ENCODE data around the gene HMGN1.
A peak's percentile ranks its signal among the peaks of the same experiment; 100 is the strongest.

The HMGN1 gene

DNA sequence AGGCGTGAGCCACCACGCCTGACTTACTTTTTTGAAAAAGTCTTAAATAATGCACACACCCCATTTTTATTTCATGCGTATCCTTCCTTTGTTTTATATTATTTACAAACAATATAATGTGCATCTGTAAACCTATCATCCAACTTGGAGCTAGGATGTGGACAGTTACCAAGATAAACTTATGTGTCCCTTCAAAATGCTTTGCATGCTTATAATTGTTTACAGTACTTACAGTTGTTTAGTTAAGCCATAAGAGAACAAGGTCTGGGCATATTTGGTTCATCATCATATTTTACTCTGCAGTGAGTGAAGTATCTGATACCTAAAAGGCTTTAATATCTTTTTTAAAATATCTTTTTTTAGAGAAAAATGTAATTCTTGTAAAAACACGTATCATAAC, 16.1 kb upstream of the HMGN1 start:
- no peaks in the 10 kb centered on the region for H3K27me3 ChIP-seq (ENCODE audit: low read depth, low read length)
- H3K27ac ChIP-seq (ENCODE audit: low read length), result no peak overlapping the region
- no peaks in the 10 kb centered on the region for H3K36me3 ChIP-seq (ENCODE audit: control insufficient read depth in 1 of 2, insufficient read depth in 2 of 2, low read length in 2 of 2)
- H3K4me3 ChIP-seq (ENCODE audit: low read depth in 1 of 2, low read length in 2 of 2), result no peak overlapping the region
- H3K4me1 ChIP-seq (ENCODE audit: control insufficient read depth in 1 of 2, insufficient read depth in 2 of 2, low read length in 2 of 2), result peaks cover 0 to 7% of the 10 kb centered on the region in 2 donors
- no peaks in the 10 kb centered on the region for H3K9me3 ChIP-seq (ENCODE audit: control insufficient read depth in 1 of 2, low read length in 2 of 2)

DNA sequence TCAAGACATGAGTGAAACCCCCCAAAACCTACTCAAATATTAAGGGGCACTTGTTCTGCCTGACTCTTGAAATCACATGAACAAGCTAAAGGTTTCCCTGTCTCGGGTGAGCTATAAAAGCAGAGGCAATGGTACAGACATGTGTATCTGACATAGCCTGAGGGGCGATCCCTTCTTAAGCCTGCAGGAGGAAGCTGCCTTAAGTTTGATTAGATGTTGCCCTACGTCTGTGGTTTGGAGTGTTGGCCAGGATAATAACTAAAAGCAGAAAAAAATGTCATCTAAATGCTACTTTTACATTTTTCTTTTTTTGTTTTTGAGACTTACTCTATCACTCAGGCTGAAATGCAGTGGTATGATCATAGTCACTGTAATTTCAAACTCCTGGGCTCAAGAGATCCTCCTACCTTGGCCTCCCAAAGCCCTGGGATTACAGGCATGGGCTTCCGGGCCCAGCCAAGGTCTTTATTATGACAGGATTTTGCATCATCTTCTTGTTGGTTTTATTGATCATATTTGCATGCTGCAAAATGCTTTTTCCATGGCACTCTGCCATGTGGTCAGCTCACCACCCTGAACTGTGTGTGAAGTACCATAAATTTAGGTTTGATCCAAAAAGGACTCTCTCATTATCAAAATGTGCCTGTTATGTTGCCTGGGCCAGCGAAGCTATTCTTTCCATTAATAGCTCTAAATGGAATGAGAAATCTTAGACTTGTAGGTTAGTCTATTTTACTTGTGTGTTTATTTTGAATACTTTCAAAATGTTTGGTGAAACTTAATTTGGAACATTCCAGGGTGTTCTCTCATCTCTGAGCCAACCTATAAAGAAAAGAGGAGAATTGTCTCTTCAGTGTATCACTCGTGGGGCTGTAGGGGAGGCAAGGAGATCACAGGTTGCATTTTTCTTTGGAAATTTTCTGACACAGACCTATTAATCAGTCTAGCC, 15.0 kb upstream of the HMGN1 start:
- H3K27ac ChIP-seq (ENCODE audit: low read length), result no peak overlapping the region

DNA sequence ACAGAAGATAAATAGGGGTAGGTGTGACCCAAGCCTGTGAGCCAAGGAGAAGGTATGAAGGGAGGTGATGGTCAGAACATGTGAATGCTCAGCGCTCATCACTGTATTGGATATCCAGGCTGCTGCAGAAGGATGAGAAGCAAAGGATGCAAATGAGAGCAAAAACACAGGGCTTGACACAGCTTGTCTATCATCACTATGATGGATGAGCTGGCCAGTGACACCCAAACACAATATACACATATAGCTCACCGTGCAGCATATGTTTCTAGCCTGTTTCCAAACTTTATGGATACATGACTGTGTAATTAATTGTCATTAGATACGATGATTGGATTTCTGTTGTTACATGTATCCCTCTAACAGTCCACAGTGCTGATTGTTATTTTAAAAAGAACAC, 13.8 kb upstream of the HMGN1 start:
- no peaks in the 10 kb centered on the region for H3K27me3 ChIP-seq (ENCODE audit: low read depth, low read length)
- H3K36me3 ChIP-seq (ENCODE audit: control insufficient read depth in 1 of 2, insufficient read depth in 2 of 2, low read length in 2 of 2), result no peaks in the 10 kb centered on the region
- H3K27ac ChIP-seq (ENCODE audit: low read length), result no peak overlapping the region
- peaks cover 0 to 7% of the 10 kb centered on the region in 2 donors for H3K4me1 ChIP-seq (ENCODE audit: control insufficient read depth in 1 of 2, insufficient read depth in 2 of 2, low read length in 2 of 2)
- no peaks in the 10 kb centered on the region for H3K9me3 ChIP-seq (ENCODE audit: control insufficient read depth in 1 of 2, low read length in 2 of 2)
- no peak overlapping the region for H3K4me3 ChIP-seq (ENCODE audit: low read depth in 1 of 2, low read length in 2 of 2)

More for the DNA sequence above, 15.0 kb upstream of the HMGN1 start:
- H3K27me3 ChIP-seq (ENCODE audit: low read depth, low read length), result no peaks in the 10 kb centered on the region
- no peaks in the 10 kb centered on the region for H3K9me3 ChIP-seq (ENCODE audit: control insufficient read depth in 1 of 2, low read length in 2 of 2)
- H3K4me1 ChIP-seq (ENCODE audit: control insufficient read depth in 1 of 2, insufficient read depth in 2 of 2, low read length in 2 of 2), result peaks cover 0 to 7% of the 10 kb centered on the region in 2 donors
- no peak overlapping the region for H3K4me3 ChIP-seq (ENCODE audit: low read depth in 1 of 2, low read length in 2 of 2)
- H3K36me3 ChIP-seq (ENCODE audit: control insufficient read depth in 1 of 2, insufficient read depth in 2 of 2, low read length in 2 of 2), result no peaks in the 10 kb centered on the region

DNA sequence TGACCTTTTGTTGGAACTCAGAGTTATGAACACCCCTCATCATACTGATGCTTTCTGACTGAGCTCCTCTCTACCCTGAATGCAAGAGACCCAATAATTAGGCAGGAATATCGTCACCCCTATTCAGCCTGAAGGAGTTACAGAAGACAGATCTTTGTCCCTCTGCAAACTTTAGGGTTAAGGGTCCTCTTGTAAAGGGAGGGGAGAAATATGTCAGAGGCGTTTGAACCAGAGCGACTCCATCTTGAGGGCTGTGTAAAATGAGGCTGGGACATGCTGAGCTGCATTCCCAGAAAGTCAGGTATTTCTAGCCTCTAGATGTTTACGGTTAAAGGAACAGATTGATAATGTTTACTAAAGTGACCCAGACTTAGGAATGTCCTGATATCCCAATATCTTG, 10.5 kb upstream of the HMGN1 start:
- H3K36me3 ChIP-seq (ENCODE audit: control insufficient read depth in 1 of 2, insufficient read depth in 2 of 2, low read length in 2 of 2), result no peaks in the 10 kb centered on the region
- H3K9me3 ChIP-seq (ENCODE audit: control insufficient read depth in 1 of 2, low read length in 2 of 2), result no peaks in the 10 kb centered on the region
- peaks cover 0 to 5% of the 10 kb centered on the region in 2 donors for H3K4me1 ChIP-seq (ENCODE audit: control insufficient read depth in 1 of 2, insufficient read depth in 2 of 2, low read length in 2 of 2)
- H3K27ac ChIP-seq (ENCODE audit: low read length), result no peak overlapping the region
- H3K4me3 ChIP-seq (ENCODE audit: low read depth in 1 of 2, low read length in 2 of 2), result no peak overlapping the region
- H3K27me3 ChIP-seq (ENCODE audit: low read depth, low read length), result no peaks in the 10 kb centered on the region

DNA sequence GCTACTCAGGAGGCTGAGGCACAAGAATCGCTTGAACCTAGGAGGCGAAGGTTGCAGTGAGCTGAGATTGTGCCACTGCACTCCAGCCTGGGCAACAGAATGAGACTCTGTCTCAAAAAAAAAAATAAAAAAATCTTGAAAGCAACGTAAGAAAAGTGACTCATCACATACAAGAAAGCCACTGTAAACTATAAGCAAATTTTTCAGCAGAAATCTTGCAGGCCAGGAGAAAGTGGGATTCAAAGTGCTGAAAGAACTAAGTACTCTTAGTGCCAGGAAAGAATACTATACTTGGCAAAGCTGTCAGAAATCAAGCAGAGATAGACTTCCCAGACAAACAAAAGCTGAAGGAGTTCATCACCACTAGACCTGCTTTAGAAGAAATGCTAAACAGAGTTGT, 4.4 kb upstream of the HMGN1 start:
- Histone ChIP-seq H3K27ac (ENCODE audit: low read length) (no peak overlapping the region), H3K27me3 (ENCODE audit: low read depth, low read length) (no peaks in the 10 kb centered on the region), H3K36me3 (ENCODE audit: control insufficient read depth in 1 of 2, insufficient read depth in 2 of 2, low read length in 2 of 2) (no peaks in the 10 kb centered on the region), H3K4me3 (ENCODE audit: low read depth in 1 of 2, low read length in 2 of 2) (no peak overlapping the region), H3K4me1 (ENCODE audit: control insufficient read depth in 1 of 2, insufficient read depth in 2 of 2, low read length in 2 of 2) (peaks cover 0 to 9% of the 10 kb centered on the region in 2 donors), H3K9me3 (ENCODE audit: control insufficient read depth in 1 of 2, low read length in 2 of 2) (no peaks in the 10 kb centered on the region)

DNA sequence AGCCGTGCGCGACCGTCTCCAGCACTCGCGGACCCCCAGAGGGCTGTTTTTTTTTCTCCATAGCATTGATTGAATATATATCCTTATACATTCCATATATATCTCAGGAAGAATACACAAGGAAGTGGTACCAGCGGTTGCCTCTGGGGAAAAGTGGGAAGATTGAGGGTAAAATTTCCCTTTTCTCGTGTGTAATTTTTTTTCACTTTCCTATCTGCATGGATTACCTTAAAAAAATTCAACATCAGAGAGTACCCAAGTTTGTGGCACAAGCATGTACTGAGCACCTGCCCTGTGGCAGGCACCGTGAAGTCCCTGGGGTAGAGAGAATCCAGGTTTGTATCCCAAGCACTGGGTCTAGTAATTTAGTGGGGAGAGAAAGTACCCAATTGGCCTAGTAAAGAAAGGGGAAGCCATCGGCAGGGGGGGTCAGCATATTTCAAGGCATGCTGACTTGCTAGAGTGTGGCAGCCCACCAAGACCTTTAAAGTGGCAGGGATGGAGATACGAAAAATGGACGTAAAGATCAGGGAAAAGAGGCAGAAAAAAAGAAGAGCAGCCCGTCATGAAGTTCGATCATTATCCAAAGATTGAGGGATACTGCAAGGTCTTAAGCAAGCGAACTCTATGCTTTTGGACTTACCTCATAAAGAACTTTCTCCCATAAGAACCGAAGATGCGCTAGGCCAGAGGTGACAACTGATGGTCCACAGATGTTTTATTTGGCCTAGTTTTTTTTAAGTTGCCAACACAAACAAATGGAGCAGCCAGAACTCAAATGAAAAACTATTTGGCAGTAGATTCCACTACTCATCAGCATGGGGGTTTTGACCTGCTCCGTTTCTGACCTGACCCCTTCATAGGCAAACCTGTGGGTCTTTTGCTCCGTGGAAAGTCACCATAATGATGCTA, 1.5 kb upstream of the HMGN1 start:
- Histone ChIP-seq H3K9me3 (ENCODE audit: control insufficient read depth in 1 of 2, low read length in 2 of 2) (no peaks in the 10 kb centered on the region), H3K4me3 (ENCODE audit: low read depth in 1 of 2, low read length in 2 of 2) (peak overlapping the region; percentile 74 to 86), H3K27me3 (ENCODE audit: low read depth, low read length) (no peaks in the 10 kb centered on the region), H3K27ac (ENCODE audit: low read length) (peak overlapping the region; percentile 84), H3K4me1 (ENCODE audit: control insufficient read depth in 1 of 2, insufficient read depth in 2 of 2, low read length in 2 of 2) (peaks cover 8 to 27% of the 10 kb centered on the region in 2 donors), H3K36me3 (ENCODE audit: control insufficient read depth in 1 of 2, insufficient read depth in 2 of 2, low read length in 2 of 2) (no peaks in the 10 kb centered on the region)

DNA sequence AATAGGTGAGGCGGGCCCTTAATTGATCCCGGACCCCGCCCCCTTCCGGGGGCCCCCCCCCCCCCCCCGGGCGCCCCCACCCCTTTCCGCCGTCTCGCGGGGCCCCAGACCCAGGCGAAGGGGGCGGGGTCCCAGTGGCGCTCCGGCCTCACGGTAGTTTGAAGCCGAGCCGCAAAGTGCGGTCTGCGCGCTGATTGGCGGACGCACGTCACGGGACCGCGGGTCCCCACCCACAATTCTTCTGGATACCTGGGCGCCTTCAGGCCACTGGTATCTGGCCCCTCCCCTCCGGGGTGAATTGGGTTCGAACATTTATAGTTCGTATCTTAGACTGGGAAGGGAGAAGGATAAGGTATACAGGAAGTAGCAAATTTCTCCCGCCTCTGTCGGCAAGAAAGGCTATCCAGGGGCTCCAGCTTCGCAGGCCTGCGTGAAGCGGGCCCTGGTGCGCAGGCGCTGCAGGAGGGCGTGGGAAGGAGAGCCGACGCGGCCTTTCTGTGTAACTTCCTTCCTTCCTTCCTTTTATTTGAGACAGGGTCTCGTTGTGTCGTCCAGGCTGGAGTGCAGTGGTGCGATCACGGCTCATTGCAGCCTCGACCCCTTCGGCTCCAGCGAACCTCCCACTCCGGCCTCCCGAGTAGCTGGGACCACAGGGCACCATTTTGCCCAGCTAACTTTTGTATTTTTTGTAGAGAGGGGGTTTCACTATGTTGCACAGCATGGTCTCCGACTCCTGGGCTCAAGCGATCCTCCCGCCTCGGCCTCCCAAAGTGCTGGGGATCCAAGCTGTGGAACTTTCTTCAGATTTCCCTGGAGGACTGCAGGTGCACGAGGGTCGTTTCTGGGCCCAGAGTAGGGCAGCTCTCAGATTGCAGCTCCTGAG, 564 bp upstream of the HMGN1 start:
- Histone ChIP-seq H3K9me3 (ENCODE audit: control insufficient read depth in 1 of 2, low read length in 2 of 2) (no peaks in the 10 kb centered on the region), H3K27me3 (ENCODE audit: low read depth, low read length) (no peaks in the 10 kb centered on the region), H3K4me3 (ENCODE audit: low read depth in 1 of 2, low read length in 2 of 2) (peak overlapping the region; percentile 74 to 86), H3K4me1 (ENCODE audit: control insufficient read depth in 1 of 2, insufficient read depth in 2 of 2, low read length in 2 of 2) (peaks cover 8 to 27% of the 10 kb centered on the region in 2 donors), H3K27ac (ENCODE audit: low read length) (peak overlapping the region; percentile 84), H3K36me3 (ENCODE audit: control insufficient read depth in 1 of 2, insufficient read depth in 2 of 2, low read length in 2 of 2) (no peaks in the 10 kb centered on the region)

DNA sequence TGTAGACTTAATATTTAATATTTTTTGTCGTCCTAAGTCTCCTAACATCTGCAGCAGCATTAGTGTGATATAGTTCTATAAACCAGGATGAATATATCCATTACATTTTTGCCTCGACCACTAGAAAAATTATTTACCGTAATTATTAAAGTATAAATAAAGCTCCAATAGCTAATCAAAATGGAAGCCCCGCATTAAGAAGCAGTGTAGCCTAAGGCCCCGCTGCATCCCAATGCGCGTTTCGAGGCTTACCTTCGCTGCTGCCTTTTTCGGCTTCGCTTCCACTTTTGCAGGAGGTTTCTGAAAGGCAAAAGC, 891 bp downstream of the HMGN1 start:
- H3K27me3 ChIP-seq (ENCODE audit: low read depth, low read length), result no peaks in the 10 kb centered on the region
- H3K9me3 ChIP-seq (ENCODE audit: control insufficient read depth in 1 of 2, low read length in 2 of 2), result no peaks in the 10 kb centered on the region
- H3K27ac ChIP-seq (ENCODE audit: low read length), result peak overlapping the region; percentile 85
- peaks cover 9 to 10% of the 10 kb centered on the region in 2 donors for H3K36me3 ChIP-seq (ENCODE audit: control insufficient read depth in 1 of 2, insufficient read depth in 2 of 2, low read length in 2 of 2)
- H3K4me3 ChIP-seq (ENCODE audit: low read depth in 1 of 2, low read length in 2 of 2), result peak overlapping the region; percentile 87 to 90
- H3K4me1 ChIP-seq (ENCODE audit: control insufficient read depth in 1 of 2, insufficient read depth in 2 of 2, low read length in 2 of 2), result peaks cover 8 to 27% of the 10 kb centered on the region in 2 donors

DNA sequence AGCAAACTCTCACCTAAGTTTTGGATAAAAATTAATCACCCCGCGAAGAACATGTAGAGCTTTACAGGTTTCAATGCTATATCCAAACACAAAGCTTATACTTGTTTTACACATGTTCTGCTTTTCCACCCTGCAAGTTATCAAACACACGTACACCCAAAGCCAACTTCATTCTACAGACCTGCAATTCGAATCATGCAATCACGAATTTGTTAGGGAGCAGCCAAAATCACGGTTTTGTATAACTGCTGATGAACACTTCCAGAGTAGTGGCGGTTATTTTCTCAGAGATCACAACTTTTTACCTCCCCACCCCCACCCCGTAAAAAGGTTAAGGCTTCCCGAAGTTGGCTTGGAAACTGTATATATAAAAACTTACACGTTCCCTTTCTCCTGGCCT, 1.4 kb downstream of the HMGN1 start:
- Histone ChIP-seq H3K9me3 (ENCODE audit: control insufficient read depth in 1 of 2, low read length in 2 of 2) (no peaks in the 10 kb centered on the region), H3K27ac (ENCODE audit: low read length) (peak overlapping the region; percentile 85), H3K36me3 (ENCODE audit: control insufficient read depth in 1 of 2, insufficient read depth in 2 of 2, low read length in 2 of 2) (peaks cover 11 to 12% of the 10 kb centered on the region in 2 donors), H3K27me3 (ENCODE audit: low read depth, low read length) (no peaks in the 10 kb centered on the region), H3K4me3 (ENCODE audit: low read depth in 1 of 2, low read length in 2 of 2) (peak overlapping the region; percentile 87 to 90), H3K4me1 (ENCODE audit: control insufficient read depth in 1 of 2, insufficient read depth in 2 of 2, low read length in 2 of 2) (peaks cover 8 to 27% of the 10 kb centered on the region in 2 donors)

DNA sequence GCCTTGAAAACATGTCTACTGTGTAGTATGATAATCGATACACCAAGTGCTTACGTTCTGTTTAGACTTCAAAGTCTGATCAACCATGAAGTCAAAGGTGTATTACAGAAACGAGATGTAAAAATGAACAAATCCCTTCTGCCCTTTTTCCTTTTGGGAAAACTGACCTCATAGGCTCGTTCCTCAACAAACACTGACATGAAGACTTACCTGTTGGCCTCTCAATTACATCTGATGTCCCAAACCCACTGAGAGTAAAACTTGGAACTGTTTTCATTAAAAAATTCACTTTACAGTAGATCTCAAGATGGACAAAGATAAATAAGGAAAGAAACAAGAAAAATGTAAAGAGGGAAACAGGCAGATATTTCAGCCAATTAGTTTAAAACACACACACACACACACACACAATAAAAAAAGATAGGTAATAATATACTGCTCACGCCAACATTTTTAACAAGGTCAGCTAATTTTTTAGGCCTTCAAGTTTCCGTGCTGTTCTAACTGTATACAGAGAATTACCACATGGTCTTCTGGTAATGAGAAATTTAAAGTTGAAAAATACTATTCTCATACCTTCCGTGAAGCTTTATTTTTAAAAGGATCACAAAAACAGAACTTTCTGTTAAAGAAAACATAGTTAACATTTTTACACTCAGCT, 2.1 kb downstream of the HMGN1 start:
- H3K36me3 ChIP-seq (ENCODE audit: control insufficient read depth in 1 of 2, insufficient read depth in 2 of 2, low read length in 2 of 2), result peaks cover 11 to 16% of the 10 kb centered on the region in 2 donors
- H3K27me3 ChIP-seq (ENCODE audit: low read depth, low read length), result no peaks in the 10 kb centered on the region
- H3K4me3 ChIP-seq (ENCODE audit: low read depth in 1 of 2, low read length in 2 of 2), result peak overlapping the region in 1 of 2 donors; percentile 87
- H3K4me1 ChIP-seq (ENCODE audit: control insufficient read depth in 1 of 2, insufficient read depth in 2 of 2, low read length in 2 of 2), result peaks cover 8 to 27% of the 10 kb centered on the region in 2 donors
- no peaks in the 10 kb centered on the region for H3K9me3 ChIP-seq (ENCODE audit: control insufficient read depth in 1 of 2, low read length in 2 of 2)
- H3K27ac ChIP-seq (ENCODE audit: low read length), result no peak overlapping the region

Data from muscle layer of duodenum (tissue), 2 donors.